Ascending aorta (tissue), 2 donors: ENCODE measurements around the gene COL6A1. TPM values are rescaled to one million over a fixed set of nuclear protein-coding genes. Genes with fewer than 3 reads are reported as not detected.

Experiments used
- DNase-seq, 2 donors: peaks; one replicate each; pipeline ENCODE4 v3.0.0-alpha.2; 2019; ENCODE audit warnings: low spot score in 2 of 2
- H3K27ac ChIP-seq, 2 donors: fragments of 200-600 bp; sonication (generic); one replicate each; pipeline ENCODE4 v1.5.1; 2016 to 2017; ENCODE audit warnings: mild to moderate bottlenecking in 1 of 2
- H3K27me3 ChIP-seq: fragments of 200-600 bp; sonication (generic); one replicate; pipeline ENCODE4 v1.5.1; 2017
- H3K36me3 ChIP-seq, 2 donors: fragments of 200-600 bp; sonication (generic); one replicate each; pipeline ENCODE4 v1.5.1; 2016
- H3K4me1 ChIP-seq, 2 donors: fragments of 200-600 bp; sonication (generic); one replicate each; pipeline ENCODE4 v1.5.1; 2016 to 2017; ENCODE audit warnings: mild to moderate bottlenecking in 1 of 2
- H3K4me3 ChIP-seq, 2 donors: fragments of 200-600 bp; sonication (generic); one replicate each; pipeline ENCODE4 v1.5.1; 2016 to 2017; ENCODE audit warnings: mild to moderate bottlenecking in 1 of 2
- H3K9me3 ChIP-seq, 2 donors: fragments of 200-600 bp; sonication (generic); one replicate each; pipeline ENCODE4 v1.5.1; 2016
- intact Hi-C: fragments of 100-400 bp; cut with DNase I; formaldehyde crosslinking; loops from one replicate; pipeline ENCODE4 v1.15.1; 2023
- total RNA-seq: library from RNA; depleted of rRNA; stranded (reverse); fragments of >200 nt; gene quantifications from one replicate; pipeline ENCODE4 v1.1.0, GENCODE V29; 2016
- TF ChIP-seq, protein P1 (sequence below), 3 experiments: fragments of 200-600 bp in 2 of 3; fragments of 450-650 bp in 1 of 3; sonication (generic) in 2 of 3; IDR thresholded peaks; one replicate each; pipeline ENCODE4 v1.5.1; 2016 to 2019; ENCODE audit warnings: antibody characterized with exemption in 3 of 3, mild to moderate bottlenecking in 1 of 3, moderate library complexity in 1 of 3

The COL6A1 gene
- total RNA-seq, 1 donor from 2014 or later = 1,564 TPM

DNA sequence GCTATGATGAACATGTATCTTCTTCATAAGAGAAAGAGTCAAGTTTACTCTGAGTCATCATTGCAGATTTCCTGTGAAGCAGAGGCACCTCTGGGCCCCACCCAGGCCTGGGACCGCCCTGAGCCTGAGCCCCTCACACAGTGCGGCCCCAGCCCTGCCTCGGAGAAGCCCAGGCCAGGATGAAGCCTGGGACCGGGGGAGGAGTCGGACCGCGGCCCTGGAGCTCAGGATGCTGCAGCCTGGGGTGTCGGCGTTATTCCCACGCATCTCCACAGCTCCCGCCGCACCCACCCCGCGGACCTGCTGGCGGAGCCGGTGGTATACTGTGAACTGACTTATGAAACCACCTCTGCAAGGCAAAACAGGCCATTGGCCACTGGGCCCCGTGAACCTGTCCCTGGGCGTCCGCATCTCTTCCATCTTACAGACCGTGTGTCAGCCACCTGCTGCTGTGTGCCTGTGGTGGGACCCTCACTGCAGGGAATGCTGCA is 2.4 kb upstream of the COL6A1 start:
- peaks cover 16 to 28% of the 10 kb centered on the region in 2 donors for H3K4me1 ChIP-seq
- H3K36me3 ChIP-seq = peaks cover 3% of the 10 kb centered on the region in 2 donors
- peak overlapping the region; percentile 92 to 94 for H3K27ac ChIP-seq
- intact Hi-C loops = loop anchor here (10.0 kb wide), 1 partner anchor 306 kb away; the partner anchor contains the start of genes MCM3AP and YBEY
- H3K4me3 ChIP-seq = no peak overlapping the region
- no peaks in the 10 kb centered on the region for H3K27me3 ChIP-seq
- no peaks in the 10 kb centered on the region for H3K9me3 ChIP-seq
- DNase-seq = peak in 1 of 2 donors; percentile 66
- TF ChIP-seq, protein P1, sequence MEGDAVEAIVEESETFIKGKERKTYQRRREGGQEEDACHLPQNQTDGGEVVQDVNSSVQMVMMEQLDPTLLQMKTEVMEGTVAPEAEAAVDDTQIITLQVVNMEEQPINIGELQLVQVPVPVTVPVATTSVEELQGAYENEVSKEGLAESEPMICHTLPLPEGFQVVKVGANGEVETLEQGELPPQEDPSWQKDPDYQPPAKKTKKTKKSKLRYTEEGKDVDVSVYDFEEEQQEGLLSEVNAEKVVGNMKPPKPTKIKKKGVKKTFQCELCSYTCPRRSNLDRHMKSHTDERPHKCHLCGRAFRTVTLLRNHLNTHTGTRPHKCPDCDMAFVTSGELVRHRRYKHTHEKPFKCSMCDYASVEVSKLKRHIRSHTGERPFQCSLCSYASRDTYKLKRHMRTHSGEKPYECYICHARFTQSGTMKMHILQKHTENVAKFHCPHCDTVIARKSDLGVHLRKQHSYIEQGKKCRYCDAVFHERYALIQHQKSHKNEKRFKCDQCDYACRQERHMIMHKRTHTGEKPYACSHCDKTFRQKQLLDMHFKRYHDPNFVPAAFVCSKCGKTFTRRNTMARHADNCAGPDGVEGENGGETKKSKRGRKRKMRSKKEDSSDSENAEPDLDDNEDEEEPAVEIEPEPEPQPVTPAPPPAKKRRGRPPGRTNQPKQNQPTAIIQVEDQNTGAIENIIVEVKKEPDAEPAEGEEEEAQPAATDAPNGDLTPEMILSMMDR (IDR thresholded peaks at IDR 0.05) = no peak

DNA sequence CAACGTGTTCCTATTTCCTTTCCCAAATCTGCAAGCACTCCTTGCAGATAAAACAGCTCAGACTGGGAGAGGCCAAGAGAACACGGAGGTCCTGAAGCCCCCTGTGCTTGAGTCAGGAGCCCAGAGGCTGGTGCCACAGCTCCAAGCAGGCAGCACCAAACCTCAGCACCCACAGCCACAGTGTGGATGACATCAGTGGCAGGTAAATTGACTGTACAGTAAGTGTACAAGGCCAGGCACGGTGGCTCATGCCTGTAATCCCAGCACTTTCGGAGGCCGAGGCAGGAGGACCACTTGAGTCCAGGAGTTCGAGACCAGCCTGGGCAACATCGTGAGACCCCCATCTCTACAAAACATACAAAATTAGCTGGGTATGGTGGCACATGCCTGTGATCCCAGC is 1.9 kb upstream of the COL6A1 start:
- no peak overlapping the region for H3K4me3 ChIP-seq
- TF ChIP-seq, protein P1 (IDR thresholded peaks at IDR 0.05) = no peak
- intact Hi-C loops = loop anchor here (10.0 kb wide), 1 partner anchor 305 kb away; the partner anchor contains the start of genes MCM3AP and YBEY
- peaks cover 14 to 28% of the 10 kb centered on the region in 2 donors for H3K4me1 ChIP-seq
- peak in 1 of 2 donors; percentile 63 for DNase-seq
- H3K27me3 ChIP-seq = no peaks in the 10 kb centered on the region
- H3K9me3 ChIP-seq = no peaks in the 10 kb centered on the region
- H3K27ac ChIP-seq = peak overlapping the region; percentile 92 to 94
- H3K36me3 ChIP-seq = peaks cover 7% of the 10 kb centered on the region in 2 donors

DNA sequence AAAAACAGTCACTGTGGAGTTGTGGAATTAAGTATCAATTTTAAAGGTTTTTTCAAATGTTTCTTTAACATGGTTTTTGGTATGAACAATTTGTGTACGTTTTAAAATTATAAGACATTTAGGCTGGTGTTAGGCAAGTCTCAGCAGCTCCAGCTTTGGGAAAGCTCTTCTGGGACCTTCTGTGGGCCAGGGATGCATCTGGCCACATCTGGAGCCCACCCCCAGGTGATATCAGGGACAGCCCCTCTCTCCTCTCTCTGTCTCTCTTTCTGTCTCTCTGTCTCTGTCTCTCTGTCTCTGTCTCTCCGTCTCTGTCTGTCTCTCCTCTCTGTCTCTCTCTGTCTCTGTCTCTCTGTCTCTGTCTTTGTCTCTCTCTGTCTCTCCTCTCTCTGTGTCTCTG is 1.3 kb upstream of the COL6A1 start:
- peak in 1 of 2 donors; percentile 57 for DNase-seq
- TF ChIP-seq, protein P1 (IDR thresholded peaks at IDR 0.05) = no peak
- no peaks in the 10 kb centered on the region for H3K9me3 ChIP-seq
- H3K27ac ChIP-seq = peak overlapping the region; percentile 92 to 94
- peaks cover 13 to 14% of the 10 kb centered on the region in 2 donors for H3K36me3 ChIP-seq
- H3K4me1 ChIP-seq = peaks cover 14 to 24% of the 10 kb centered on the region in 2 donors
- intact Hi-C loops = no loop called here
- no peaks in the 10 kb centered on the region for H3K27me3 ChIP-seq
- H3K4me3 ChIP-seq = no peak overlapping the region

DNA sequence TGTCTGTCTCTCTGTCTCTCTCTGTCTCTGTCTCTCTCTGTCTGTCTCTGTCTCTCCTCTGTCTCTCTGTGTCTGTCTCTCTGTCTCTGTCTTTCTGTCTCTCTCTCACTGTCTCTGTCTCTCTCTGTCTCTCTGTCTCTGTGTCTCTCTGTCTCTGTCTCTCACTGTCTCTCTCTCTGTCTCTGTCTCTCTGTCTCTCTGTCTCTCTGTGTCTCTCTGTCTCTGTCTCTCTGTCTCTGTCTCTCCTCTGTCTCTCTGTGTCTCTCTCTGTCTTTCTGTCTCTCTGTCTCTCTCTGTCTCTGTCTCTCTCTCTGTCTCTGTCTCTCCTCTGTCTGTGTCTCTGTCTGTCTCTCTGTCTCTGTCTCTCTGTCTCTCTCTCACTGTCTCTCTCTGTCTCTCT is 873 bp upstream of the COL6A1 start:
- peaks cover 18% of the 10 kb centered on the region in 2 donors for H3K36me3 ChIP-seq
- TF ChIP-seq, protein P1 (IDR thresholded peaks at IDR 0.05) = no peak
- H3K4me1 ChIP-seq = peaks cover 14 to 23% of the 10 kb centered on the region in 2 donors
- intact Hi-C loops = no loop called here
- H3K9me3 ChIP-seq = no peaks in the 10 kb centered on the region
- no peaks in the 10 kb centered on the region for H3K27me3 ChIP-seq
- DNase-seq = no peak
- H3K27ac ChIP-seq = peak overlapping the region; percentile 92 to 94
- H3K4me3 ChIP-seq = peak overlapping the region; percentile 47 to 75

DNA sequence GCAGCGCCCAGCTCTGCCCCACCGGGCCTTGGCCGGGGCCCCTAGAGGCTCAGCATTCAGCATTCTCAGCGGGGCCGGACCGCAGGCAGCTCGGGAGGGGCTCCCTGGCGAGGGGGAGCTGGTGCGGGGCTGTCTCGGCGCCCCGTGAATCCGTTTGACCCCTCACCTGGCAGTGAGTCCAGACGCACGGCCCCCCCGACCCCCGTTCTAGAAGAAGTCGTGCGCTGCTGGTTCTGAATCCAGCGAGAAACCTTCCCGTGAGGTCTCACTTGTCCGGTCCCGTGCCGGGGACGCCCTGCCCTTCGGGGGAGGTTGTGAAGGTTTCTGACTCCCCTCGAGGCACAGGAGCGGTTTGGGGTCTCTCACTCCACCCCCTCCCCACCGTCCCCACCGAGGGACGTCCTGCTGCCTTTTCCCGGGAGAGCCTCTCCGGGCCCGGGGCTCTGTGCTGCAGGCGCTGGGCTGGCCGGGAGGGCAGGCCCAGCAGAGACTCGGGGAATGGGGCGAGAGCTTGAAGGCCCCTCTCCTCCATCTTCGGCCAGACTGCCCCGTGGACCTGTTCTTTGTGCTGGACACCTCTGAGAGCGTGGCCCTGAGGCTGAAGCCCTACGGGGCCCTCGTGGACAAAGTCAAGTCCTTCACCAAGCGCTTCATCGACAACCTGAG is 655 bp downstream of the COL6A1 start:
- TF ChIP-seq, protein P1 (IDR thresholded peaks at IDR 0.05) = no peak
- intact Hi-C loops = no loop called here
- peak overlapping the region; percentile 92 to 100 for H3K4me3 ChIP-seq
- peak in 1 of 2 donors; percentile 71 for DNase-seq
- no peaks in the 10 kb centered on the region for H3K27me3 ChIP-seq
- peaks cover 14 to 25% of the 10 kb centered on the region in 2 donors for H3K4me1 ChIP-seq
- peaks cover 33% of the 10 kb centered on the region in 2 donors for H3K36me3 ChIP-seq
- no peaks in the 10 kb centered on the region for H3K9me3 ChIP-seq
- peak overlapping the region; percentile 92 to 93 for H3K27ac ChIP-seq
